Gastrocnemius medialis (tissue), 4 donors: Measurements from ENCODE around the gene VDR. TPM values are rescaled to one million over a fixed set of nuclear protein-coding genes. Genes with fewer than 3 reads are reported as not detected.

Experiments used
- ATAC-seq, 2 donors: fragments of 150-250 bp; one replicate each; pipeline ENCODE4 v1.9.1; 2016
- DNase-seq, 2 donors: peaks; one replicate each; pipeline ENCODE4 v3.0.0-alpha.2; 2019
- H3K27ac ChIP-seq, 4 donors: fragments of 200-600 bp; sonication (generic); 1 replicate in 1 of 4; 2 replicates in 3 of 4; pipeline ENCODE4 v1.5.1; 2016 to 2018; ENCODE audit warnings: mild to moderate bottlenecking in 2 of 4, moderate library complexity in 1 of 4
- H3K27me3 ChIP-seq, 3 donors: fragments of 200-600 bp; sonication (generic) in 2 of 3; 1 replicate in 1 of 3; 2 replicates in 2 of 3; pipeline versions ENCODE4 v1.5.1 to v1.6.0; 2016 to 2019; ENCODE audit warnings: mild to moderate bottlenecking in 1 of 3, moderate library complexity in 1 of 3
- H3K36me3 ChIP-seq, 2 donors: fragments of 200-600 bp; sonication (generic) in 1 of 2; one replicate each; pipeline ENCODE4 v1.5.1; 2017 to 2018
- H3K4me1 ChIP-seq, 2 donors: fragments of 200-600 bp; sonication (generic) in 1 of 2; one replicate each; pipeline ENCODE4 v1.5.1; 2016 to 2017; ENCODE audit warnings: mild to moderate bottlenecking in 2 of 2
- H3K4me3 ChIP-seq, 4 donors: fragments of 200-600 bp; sonication (generic) in 3 of 4; 1 replicate in 1 of 4; 2 replicates in 3 of 4; pipeline ENCODE4 v1.5.1; 2016 to 2019; ENCODE audit warnings: mild to moderate bottlenecking in 2 of 4
- H3K9me3 ChIP-seq, 3 donors: fragments of 200-600 bp; sonication (generic) in 2 of 3; 1 replicate in 1 of 3; 2 replicates in 2 of 3; pipeline ENCODE4 v1.5.1; 2016 to 2019
- CTCF ChIP-seq, 5 experiments: fragments of 450-650 bp in 3 of 5; fragments of 200-600 bp in 2 of 5; sonication (generic) in 2 of 5; IDR thresholded peaks in 4 of 5; conservative IDR thresholded peaks in 1 of 5; 1 replicate in 4 of 5; 2 replicates in 1 of 5; pipeline ENCODE4 v1.5.1; 2016 to 2019; ENCODE audit warnings: antibody characterized with exemption in 5 of 5, mild to moderate bottlenecking in 3 of 5, moderate library complexity in 3 of 5
- POLR2A ChIP-seq, 2 donors: fragments of 450-650 bp; IDR thresholded peaks; one replicate each; pipeline ENCODE4 v1.6.1; 2017; ENCODE audit warnings: antibody characterized with exemption in 2 of 2, mild to moderate bottlenecking in 2 of 2, moderate library complexity in 2 of 2
- in situ Hi-C, 4 donors: fragments of 200-750 bp; cut with MboI; loops; one replicate each; pipeline versions ENCODE4 v1.15.0 to v1.8.0; 2017; ENCODE audit warnings: low sequenced_read_pairs in 4 of 4
- intact Hi-C: fragments of 100-400 bp; cut with DNase I; formaldehyde crosslinking; loops from one replicate; pipeline ENCODE4 v1.15.1; 2023; ENCODE audit warnings: low total_unique reads
- total RNA-seq, 4 donors: library from RNA; depleted of rRNA; stranded (reverse); fragments of >200 nt; gene quantifications; one replicate each; pipeline versions ENCODE4 v1.1.0 to v1.2.3, GENCODE V29; 2016

The VDR gene
- total RNA-seq, 4 donors from 2014 or later: 3.2 to 6.1 (median 4.4) TPM

- peak in 1 of 2 donors; percentile 45 for DNase-seq
- intact Hi-C loops: no loop called here
- in situ Hi-C loops: no loop called here
Observed at GRCh38 chr12:47805417-47805816, 99.4 kb downstream of the VDR start.

GRCh38 chr12:47804171-47804570 is 100.6 kb downstream of the VDR start:
- ATAC-seq (no peak), DNase-seq (no peak)
- H3K4me3 ChIP-seq: no peak overlapping the region
- in situ Hi-C loops (no loop called here), intact Hi-C loops (no loop called here)
- TF ChIP-seq CTCF (IDR thresholded peaks at IDR 0.05 in 4 of 5, conservative IDR thresholded peaks at IDR 0.05 in 1 of 5) (no peak), POLR2A (IDR thresholded peaks at IDR 0.05) (no peak)
- no peaks in the 10 kb centered on the region for H3K9me3 ChIP-seq
- H3K36me3 ChIP-seq: no peaks in the 10 kb centered on the region
- peak overlapping the region in 3 of 4 donors; percentile 14 to 90 (median 85) for H3K27ac ChIP-seq
- peaks cover 100% of the 10 kb centered on the region in 2 donors for H3K4me1 ChIP-seq
- no peaks in the 10 kb centered on the region for H3K27me3 ChIP-seq

More at GRCh38 chr12:47805417-47805816, 99.4 kb downstream of the VDR start:
- Histone ChIP-seq H3K4me1 (peaks cover 99 to 100% of the 10 kb centered on the region in 2 donors), H3K9me3 (no peaks in the 10 kb centered on the region), H3K4me3 (no peak overlapping the region), H3K27me3 (no peaks in the 10 kb centered on the region), H3K27ac (peak overlapping the region; percentile 59 to 93 (median 88)), H3K36me3 (no peaks in the 10 kb centered on the region)
- ATAC-seq: peak; percentile 42 to 78
- no peak for TF ChIP-seq CTCF (IDR thresholded peaks at IDR 0.05 in 4 of 5, conservative IDR thresholded peaks at IDR 0.05 in 1 of 5)
- no peak for TF ChIP-seq POLR2A (IDR thresholded peaks at IDR 0.05)

GRCh38 chr12:47803191-47803875 is 101.5 kb downstream of the VDR start:
- ATAC-seq: no peak
- H3K27ac ChIP-seq: peak overlapping the region; percentile 33 to 83 (median 54)
- no peak for TF ChIP-seq POLR2A (IDR thresholded peaks at IDR 0.05)
- H3K27me3 ChIP-seq: no peaks in the 10 kb centered on the region
- DNase-seq: no peak
- no peaks in the 10 kb centered on the region for H3K36me3 ChIP-seq
- intact Hi-C loops (no loop called here), in situ Hi-C loops (no loop called here)
- peaks cover 100% of the 10 kb centered on the region in 2 donors for H3K4me1 ChIP-seq
- H3K9me3 ChIP-seq: no peaks in the 10 kb centered on the region
- no peak overlapping the region for H3K4me3 ChIP-seq

- Histone ChIP-seq H3K36me3 (peaks cover 0 to 7% of the 10 kb centered on the region in 2 donors), H3K9me3 (no peaks in the 10 kb centered on the region), H3K4me3 (no peak overlapping the region), H3K4me1 (peaks cover 90 to 98% of the 10 kb centered on the region in 2 donors), H3K27me3 (no peaks in the 10 kb centered on the region), H3K27ac (peak overlapping the region; percentile 33 to 83 (median 56))
- no peak for ATAC-seq
- in situ Hi-C loops: no loop called here
- no peak for DNase-seq
- TF ChIP-seq POLR2A (IDR thresholded peaks at IDR 0.05) (no peak), CTCF (IDR thresholded peaks at IDR 0.05 in 4 of 5, conservative IDR thresholded peaks at IDR 0.05 in 1 of 5) (no peak)
- intact Hi-C loops: no loop called here
Observed at GRCh38 chr12:47802312-47802711, 102.5 kb downstream of the VDR start.

- peaks cover 86 to 93% of the 10 kb centered on the region in 2 donors for H3K4me1 ChIP-seq
- H3K36me3 ChIP-seq: peaks cover 0 to 11% of the 10 kb centered on the region in 2 donors
- no peak for ATAC-seq
- intact Hi-C loops (loop anchor here (2.0 kb wide), 1 partner anchor 17 kb away; the partner anchor contains the start of gene HDAC7), in situ Hi-C loops (no loop called here)
- H3K27me3 ChIP-seq: no peaks in the 10 kb centered on the region
- no peak overlapping the region for H3K4me3 ChIP-seq
- no peak for DNase-seq
- H3K9me3 ChIP-seq: no peaks in the 10 kb centered on the region
- H3K27ac ChIP-seq: peak overlapping the region; percentile 33 to 83 (median 56)
- no peak for TF ChIP-seq CTCF (IDR thresholded peaks at IDR 0.05 in 4 of 5, conservative IDR thresholded peaks at IDR 0.05 in 1 of 5)
- TF ChIP-seq POLR2A (IDR thresholded peaks at IDR 0.05): no peak
Observed at GRCh38 chr12:47801904-47802246, 102.9 kb downstream of the VDR start.
